Activated CD4-positive, alpha-beta T cell treated with anti-CD3 and anti-CD28 coated beads for 24 hours (primary cell): Measurements from ENCODE around the gene GNG3.
"Not testable (repeated sequence)": the region's sequence is repeated elsewhere in the genome, so short reads cannot be mapped to it uniquely, and the experiment has no call there.

ENCODE experiments used
- DNase-seq, 2 donors: peaks; one replicate each; pipeline ENCODE4 v3.0.0-alpha.2; 2020; ENCODE audit warnings: low read depth in 2 of 2

GNG3 gene

DNA sequence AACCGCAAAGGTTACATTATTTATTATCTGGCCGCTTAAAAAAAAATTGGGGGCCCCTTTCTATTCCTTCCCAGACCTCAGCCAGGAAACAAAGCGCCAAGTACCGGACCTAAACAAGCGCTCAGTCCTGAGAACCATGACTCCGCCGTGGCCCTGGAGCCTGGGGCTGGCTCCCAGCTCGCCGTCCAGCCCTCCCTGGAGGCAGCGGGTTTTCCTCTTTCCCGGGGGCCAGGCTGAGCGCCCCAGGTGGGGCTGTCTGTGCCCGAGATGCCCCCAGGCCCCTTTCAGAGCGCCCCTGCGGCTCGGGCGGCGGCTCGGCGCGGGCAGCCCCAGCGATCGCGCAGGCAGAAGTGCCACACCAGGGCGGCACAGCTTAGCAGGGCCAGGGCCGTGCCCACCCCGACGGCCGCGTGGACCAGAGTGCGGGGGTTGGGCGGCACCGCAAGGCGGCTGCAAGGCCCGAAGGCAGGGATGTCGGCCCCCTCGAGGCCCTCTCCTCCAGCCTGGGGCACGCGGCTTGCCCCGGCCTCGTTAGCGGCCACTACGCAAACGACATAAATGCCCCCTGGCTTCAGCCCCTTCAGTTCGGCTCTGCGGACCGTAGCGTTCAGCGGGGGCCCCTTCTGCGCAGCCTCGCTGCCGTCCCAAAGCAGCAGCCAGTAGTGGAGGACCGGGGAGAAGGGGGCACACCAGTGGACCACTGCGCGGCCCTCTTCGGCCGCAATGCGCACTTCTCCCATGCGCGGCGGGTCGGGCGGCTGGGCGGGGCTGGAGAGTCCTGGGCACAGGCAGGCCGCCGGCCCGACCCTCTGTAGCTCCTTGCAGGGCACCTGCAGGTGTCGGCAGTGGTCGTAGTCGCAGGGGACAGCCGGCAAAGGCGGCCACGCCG is 19.7 kb upstream of the GNG3 start:
- no peak for DNase-seq

DNA sequence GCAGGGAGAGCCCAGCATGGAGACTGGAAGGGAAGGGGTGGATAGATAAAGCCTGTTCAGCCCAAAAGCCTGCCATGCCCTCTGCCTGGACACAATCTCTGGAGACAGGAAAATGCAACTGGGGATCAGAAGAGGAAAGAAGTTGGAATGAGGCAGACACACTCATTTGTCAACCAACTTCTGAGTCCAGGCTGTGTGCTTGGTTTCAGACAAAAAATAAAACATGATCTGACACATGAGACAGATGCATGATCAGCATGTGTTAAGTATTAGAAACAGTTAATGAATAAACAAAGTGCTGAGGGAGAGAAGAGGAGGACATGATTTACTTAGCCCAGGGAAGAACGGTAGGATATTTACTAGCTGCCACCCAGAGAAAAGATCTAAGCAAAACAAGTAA is 19.0 kb upstream of the GNG3 start:
- no peak for DNase-seq

DNA sequence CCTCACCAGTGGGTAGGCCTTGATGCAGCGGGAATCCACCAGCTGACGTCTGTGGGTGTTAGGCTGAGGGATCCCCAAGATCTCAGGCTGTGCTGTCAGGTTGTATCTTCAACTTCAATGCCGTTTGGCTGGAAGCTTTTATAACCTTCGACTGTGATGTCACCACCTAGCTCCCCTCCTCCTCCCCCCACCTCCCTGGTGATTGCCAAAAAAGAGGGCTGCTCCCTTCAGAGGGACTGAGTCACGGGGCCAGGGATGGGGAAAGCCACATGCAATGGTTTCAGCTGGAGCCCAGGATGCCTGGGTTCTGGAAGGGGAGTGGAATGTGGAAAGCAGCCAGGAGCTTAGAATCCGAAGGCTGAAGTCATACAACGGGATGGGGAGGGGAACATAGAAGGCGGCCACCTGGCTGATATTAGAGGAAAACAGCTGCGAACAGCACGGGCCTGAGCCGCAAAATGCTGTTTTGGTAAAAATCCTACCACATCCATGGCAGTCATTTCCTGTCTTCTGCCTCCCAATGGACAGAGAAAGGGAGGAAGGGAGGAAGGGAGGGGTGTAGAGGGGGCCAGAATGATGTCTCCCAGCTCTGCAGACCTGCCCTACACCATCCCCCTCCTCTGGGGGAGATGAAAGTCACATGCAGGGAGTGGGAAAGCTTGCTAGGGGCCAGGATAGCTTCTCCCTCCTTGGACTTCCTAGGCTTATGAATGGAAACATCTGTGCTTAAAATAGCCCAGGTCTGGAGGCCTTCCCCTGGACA is 17.9 kb upstream of the GNG3 start, which contains the start of gene LRRN4CL:
Gene LRRN4CL, minus strand, starts transcription at position 110 of the 763 bp plus-strand sequence. CDS start 1,022 bp downstream, outside the sequence.
- DNase-seq: no peak

- DNase-seq: not testable (repeated sequence)
Observed at GRCh38 chr11:62693624-62694023, 13.9 kb upstream of the GNG3 start.

- peak; percentile 60 for DNase-seq
Observed at GRCh38 chr11:62694455-62695167, 12.9 kb upstream of the GNG3 start.

DNA sequence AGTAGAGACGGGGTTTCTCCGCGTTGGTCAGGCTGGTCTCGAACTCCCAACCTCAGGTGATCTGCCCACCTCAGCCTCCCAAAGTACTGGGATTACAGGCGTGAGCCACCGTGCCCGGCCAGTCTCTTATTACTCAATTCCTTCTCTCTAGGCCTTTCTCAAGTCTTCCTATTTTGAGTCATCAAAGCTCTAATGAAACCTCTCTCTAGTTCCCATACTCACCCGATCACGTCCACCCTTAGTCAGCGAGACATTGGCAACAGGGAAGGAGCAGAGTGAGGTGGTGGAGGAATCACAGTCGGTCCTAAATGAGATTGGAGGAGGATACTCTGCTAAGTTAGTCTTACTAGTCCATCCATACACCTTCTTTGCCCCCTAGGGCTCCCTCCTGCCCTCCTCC is 5.2 kb upstream of the GNG3 start:
- no peak for DNase-seq

DNA sequence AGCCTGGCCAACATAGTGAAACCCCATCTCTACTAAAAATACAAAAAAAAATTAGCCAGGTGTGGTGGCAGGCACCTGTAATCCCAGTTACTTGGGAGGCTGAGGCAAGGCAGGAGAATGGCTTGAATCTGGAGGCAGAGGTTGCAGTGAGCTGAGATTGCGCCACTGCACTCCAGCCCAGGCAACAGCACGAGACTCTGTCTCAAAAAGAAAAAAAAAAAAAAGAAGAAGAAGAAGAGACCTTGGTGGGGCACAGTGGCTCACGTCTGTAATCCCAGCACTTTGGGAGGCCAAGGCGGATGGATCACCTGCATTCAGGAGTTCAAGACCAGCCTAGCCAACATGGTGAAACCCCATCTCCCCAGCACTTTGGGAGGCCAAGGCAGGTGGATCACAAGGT is 3.6 kb upstream of the GNG3 start:
- DNase-seq: not testable (repeated sequence)

- DNase-seq: no peak
Observed at GRCh38 chr11:62705413-62705812, 2.1 kb upstream of the GNG3 start.

DNA sequence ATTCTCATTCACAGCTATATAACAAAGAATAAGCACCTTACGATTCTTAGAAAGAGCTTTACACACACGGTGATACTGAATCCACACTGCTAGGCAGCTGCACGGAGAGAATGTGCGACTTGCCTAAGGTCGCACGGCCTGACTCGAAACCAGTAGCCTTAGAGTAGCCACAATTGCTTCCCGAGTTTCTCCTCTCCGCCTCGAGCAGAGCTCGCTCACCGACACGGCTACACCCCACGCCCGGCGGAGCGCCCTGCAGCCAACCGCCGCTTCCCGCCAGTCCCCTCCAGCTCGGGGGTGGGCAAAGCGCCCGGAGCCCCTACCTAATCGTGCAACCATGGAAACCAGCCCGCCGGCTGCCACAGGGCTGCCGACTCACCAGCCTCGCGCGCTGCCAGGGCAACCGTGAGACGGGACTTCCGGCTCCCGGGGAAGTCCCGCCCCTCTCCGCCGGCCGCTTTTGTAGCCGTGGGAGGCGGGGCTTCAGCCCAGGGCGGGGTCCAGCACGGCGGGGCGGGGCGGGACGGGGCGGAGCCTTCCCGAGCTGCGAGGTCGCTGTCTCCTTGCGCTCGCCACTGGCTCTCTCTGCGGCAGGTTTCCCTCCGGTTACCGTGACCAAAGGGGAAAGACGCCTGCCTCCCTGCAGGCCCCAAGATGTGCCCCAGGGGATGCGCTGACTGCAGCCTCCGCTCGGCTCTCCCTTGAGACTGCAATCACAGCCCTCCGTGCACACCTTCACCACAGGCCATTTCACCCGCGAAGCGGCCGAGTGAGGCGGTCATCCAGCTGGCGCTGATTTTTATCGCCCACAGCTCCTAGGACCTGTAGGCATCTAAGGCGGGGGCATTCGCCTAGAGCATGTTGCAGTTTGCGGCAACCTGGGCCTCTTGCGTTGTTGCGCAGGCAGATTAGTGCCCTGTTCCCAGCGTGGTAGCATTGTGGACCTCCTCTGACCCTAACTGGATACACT is 1.3 kb upstream of the GNG3 start:
- peak; percentile 88 to 94 for DNase-seq

DNA sequence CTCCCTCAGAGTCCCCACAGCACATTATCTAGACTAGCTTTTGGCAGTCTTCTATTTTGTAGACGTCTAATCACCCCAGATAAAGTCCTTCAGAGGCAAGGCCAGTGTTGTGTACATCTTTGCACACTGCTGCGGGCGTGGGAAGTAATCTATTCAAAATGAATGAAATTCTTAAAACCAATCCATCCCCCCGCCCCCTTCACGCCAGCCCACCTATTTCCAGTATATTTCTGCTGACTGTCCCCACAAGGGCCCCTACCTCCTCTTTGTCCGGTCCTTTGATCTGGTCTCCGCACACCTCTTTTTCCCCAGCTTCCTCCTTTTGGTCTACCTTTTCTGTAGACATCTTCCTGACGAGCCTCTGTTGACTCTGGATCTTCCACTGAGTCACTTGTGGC is 627 bp upstream of the GNG3 start:
- DNase-seq: no peak

DNA sequence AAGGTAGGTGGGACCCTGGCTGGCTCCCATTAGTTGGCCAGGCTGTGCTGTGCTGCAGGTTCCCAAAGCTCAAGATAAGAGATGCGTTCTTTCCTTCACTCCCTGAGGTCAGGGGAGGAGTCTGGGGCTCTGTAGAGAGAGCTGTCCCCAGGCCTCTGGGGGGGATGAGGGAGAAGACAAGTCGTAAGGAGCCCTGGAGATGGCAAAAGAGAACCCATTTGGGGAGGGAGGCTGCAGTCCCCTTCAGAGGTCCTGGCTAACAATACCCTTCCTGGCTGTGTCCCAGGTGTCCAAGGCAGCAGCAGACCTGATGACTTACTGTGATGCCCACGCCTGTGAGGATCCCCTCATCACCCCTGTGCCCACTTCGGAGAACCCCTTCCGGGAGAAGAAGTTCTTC is 916 bp downstream of the GNG3 start:
- DNase-seq: no peak

- DNase-seq: no peak
Observed at GRCh38 chr11:62708793-62709192, 1.3 kb downstream of the GNG3 start.

DNA sequence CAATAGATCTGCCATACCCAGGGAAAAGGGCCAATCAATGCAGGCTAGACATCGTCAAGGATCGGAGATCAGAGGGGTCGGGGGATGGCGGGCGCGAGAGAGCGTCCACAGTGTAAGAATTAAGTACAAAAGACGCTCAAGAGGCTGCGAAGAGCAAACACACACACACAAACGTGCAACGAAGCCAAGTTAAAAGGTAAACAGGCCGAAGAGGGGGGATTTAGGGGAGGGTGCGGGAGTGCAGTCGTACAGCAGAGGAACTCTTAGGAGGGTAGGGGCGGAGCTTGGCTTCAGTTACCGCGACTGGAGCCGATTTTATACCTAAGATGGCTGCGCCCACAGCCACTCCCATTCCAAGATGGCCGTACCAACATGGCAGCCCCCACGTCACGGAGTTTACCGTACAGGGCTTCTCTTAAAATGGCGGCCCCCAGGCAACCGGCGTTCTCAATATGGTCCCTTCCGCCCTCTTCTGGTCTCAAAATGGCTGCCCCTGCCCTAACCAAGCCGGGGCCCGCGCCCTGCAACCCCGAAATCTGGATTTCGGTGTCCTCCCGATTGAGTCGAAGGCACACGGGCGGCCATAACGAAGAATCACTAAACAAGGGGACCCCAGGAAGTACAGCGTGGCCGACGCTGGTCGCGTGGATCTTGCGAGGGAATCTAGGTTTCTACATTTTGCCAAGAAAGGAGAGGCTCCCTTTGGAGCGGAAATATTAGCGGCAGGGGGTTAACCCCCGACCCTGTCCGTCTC is 1.9 kb downstream of the GNG3 start:
- peak; percentile 92 to 93 for DNase-seq

GRCh38 chr11:62710001-62710345 is 2.5 kb downstream of the GNG3 start:
- DNase-seq: no peak

GRCh38 chr11:62712276-62712812 is 4.9 kb downstream of the GNG3 start:
- no peak for DNase-seq

DNA sequence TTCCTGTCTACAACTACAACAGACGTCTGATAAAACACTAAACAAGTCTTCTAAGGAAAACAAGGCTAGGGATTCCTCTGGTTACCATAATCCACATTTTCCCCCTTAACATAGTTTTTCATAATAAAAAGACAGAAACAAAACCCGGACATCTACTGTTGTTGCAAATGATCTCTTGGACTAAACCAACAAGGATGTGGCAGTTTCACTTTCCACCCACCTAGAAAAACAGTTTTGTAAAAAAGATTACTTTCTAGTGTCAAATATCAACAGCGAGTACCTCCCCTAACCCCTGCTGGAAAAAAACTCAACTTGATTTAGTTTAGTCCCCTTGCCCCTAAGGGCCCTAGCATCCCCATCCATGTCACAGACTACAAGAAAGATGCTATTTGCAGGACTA is 5.4 kb downstream of the GNG3 start:
- no peak for DNase-seq

GRCh38 chr11:62713343-62713742 is 5.9 kb downstream of the GNG3 start:
- DNase-seq: no peak

GRCh38 chr11:62715150-62716130 is 8.0 kb downstream of the GNG3 start:
- DNase-seq: no peak

DNA sequence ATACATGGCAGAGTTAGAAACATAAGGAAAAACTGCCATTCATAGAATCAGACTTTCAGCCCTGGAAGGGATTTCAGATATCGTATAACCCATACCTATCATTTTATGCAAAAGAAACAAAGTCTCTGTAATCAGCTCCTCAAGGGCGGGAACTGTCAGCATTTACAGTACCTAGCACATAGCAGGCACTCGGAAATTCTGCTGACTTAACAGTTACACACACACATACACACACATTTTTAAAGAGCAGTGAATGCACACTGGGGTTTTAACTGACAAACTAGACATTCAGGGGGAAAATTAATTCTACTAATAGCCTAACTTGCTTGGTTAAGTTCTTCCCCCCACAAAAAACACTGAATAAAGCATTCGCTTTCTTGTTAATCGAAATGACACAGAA is 8.7 kb downstream of the GNG3 start:
- no peak for DNase-seq
